Measurements from ENCODE around the gene PRDM4.
"Not testable (repeated sequence)": the region's sequence is repeated elsewhere in the genome, so short reads cannot be mapped to it uniquely, and the experiment has no call there.

Gene PRDM4

GRCh38 chr12:107715780-107716179, 45.2 kb downstream of the PRDM4 start:
- no peaks in the 10 kb centered on the region for H3K27me3 Mint-ChIP-seq
- peaks cover 30% of the 10 kb centered on the region for H3K36me3 Mint-ChIP-seq (ENCODE audit: insufficient read depth)
- ATAC-seq (replicated peaks; ENCODE audit: extremely low read depth, poor library complexity, severe bottlenecking) = no peak
- DNase-seq (ENCODE audit: low spot score in 2 of 2) = no peak
- no peak overlapping the region for H3K4me3 Mint-ChIP-seq
- H3K27ac Mint-ChIP-seq (ENCODE audit: low read depth) = no peak overlapping the region
- no peaks in the 10 kb centered on the region for H3K9me3 Mint-ChIP-seq
- no peaks in the 10 kb centered on the region for H3K4me1 Mint-ChIP-seq

- not testable (repeated sequence) for DNase-seq (ENCODE audit: low spot score in 2 of 2); H3K27ac Mint-ChIP-seq (ENCODE audit: low read depth); ATAC-seq (replicated peaks; ENCODE audit: extremely low read depth, poor library complexity, severe bottlenecking); H3K27me3 Mint-ChIP-seq; H3K9me3 Mint-ChIP-seq; H3K4me3 Mint-ChIP-seq
- H3K36me3 Mint-ChIP-seq (ENCODE audit: insufficient read depth) = peaks cover 77% of the 10 kb centered on the region
- H3K4me1 Mint-ChIP-seq = peaks cover 12% of the 10 kb centered on the region
These were observed 55.4 kb downstream of the PRDM4 start for GRCh38 chr12:107705522-107705921.

DNA sequence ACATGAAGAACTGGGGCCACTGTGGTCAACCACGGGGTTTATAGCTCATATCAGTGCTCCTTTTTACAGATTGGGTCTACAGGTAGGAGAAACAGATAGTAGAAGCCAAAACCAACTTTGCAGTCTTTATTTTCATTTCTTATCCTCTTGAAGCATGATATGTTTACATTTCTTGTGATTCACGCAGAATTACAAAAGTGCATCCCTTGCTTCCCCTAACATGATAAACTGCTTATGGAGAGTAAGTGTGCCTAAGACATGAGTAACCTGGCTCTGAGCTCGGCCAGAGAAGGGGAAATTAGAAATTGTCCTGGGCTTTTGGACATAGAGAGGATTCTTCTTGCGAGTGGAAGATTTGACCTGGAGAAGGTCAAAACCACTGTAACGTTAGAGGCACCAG, 56.9 kb downstream of the PRDM4 start:
- no peak overlapping the region for H3K4me3 Mint-ChIP-seq
- ATAC-seq (replicated peaks; ENCODE audit: extremely low read depth, poor library complexity, severe bottlenecking) (no peak), DNase-seq (ENCODE audit: low spot score in 2 of 2) (no peak)
- H3K4me1 Mint-ChIP-seq = peaks cover 12% of the 10 kb centered on the region
- H3K27me3 Mint-ChIP-seq = no peaks in the 10 kb centered on the region
- H3K9me3 Mint-ChIP-seq = no peaks in the 10 kb centered on the region
- H3K36me3 Mint-ChIP-seq (ENCODE audit: insufficient read depth) = peaks cover 75% of the 10 kb centered on the region
- H3K27ac Mint-ChIP-seq (ENCODE audit: low read depth) = no peak overlapping the region

DNA sequence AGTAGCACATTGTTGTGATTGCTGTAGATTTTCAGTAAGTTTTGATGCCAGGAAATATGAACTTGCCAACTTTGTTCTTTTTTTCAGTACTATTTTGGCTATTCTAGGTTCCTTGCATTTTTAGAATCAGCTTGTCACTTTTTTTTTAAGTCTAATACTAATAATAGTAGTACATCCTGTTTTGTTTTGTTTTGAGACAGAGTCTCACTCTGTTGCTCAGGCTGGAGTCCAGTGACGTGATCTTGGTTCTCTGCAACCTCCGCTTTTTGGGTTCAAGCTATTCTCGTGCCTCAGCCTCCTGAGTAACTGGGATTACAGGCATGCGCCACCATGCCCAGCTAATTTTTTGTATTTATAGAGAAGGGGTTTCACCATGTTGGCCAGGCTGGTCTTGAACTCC, 58.8 kb downstream of the PRDM4 start:
- Mint-ChIP-seq H3K9me3 (no peaks in the 10 kb centered on the region), H3K27ac (ENCODE audit: low read depth) (no peak overlapping the region), H3K27me3 (no peaks in the 10 kb centered on the region), H3K4me3 (no peak overlapping the region), H3K36me3 (ENCODE audit: insufficient read depth) (peaks cover 78% of the 10 kb centered on the region), H3K4me1 (peaks cover 6% of the 10 kb centered on the region)
- ATAC-seq (replicated peaks; ENCODE audit: extremely low read depth, poor library complexity, severe bottlenecking) = no peak
- DNase-seq (ENCODE audit: low spot score in 2 of 2) = no peak

GRCh38 chr12:107695772-107696171, 65.2 kb downstream of the PRDM4 start:
- DNase-seq (ENCODE audit: low spot score in 2 of 2); ATAC-seq (replicated peaks; ENCODE audit: extremely low read depth, poor library complexity, severe bottlenecking); H3K9me3 Mint-ChIP-seq; H3K27ac Mint-ChIP-seq (ENCODE audit: low read depth); H3K4me3 Mint-ChIP-seq; H3K4me1 Mint-ChIP-seq; H3K27me3 Mint-ChIP-seq: not testable (repeated sequence)
- H3K36me3 Mint-ChIP-seq (ENCODE audit: insufficient read depth) = peaks cover 64% of the 10 kb centered on the region

GRCh38 chr12:107685360-107686248, 75.3 kb downstream of the PRDM4 start, which contains the start of gene PWP1:
Gene PWP1, plus strand, starts transcription at chr12:107685799. Its CDS starts 101 bp downstream, at chr12:107685900.
- H3K4me3 Mint-ChIP-seq = peak within 1 kb of the TSS; percentile 98
- peak; percentile 92 to 93 for DNase-seq (ENCODE audit: low spot score in 2 of 2)
- ATAC-seq (replicated peaks; ENCODE audit: extremely low read depth, poor library complexity, severe bottlenecking) = peak; percentile 87
- H3K36me3 Mint-ChIP-seq (ENCODE audit: insufficient read depth) = peaks cover 27% of the 10 kb centered on the region
- no peaks in the 10 kb centered on the region for H3K9me3 Mint-ChIP-seq
- peaks cover 33% of the 10 kb centered on the region for H3K4me1 Mint-ChIP-seq
- peak within 1 kb of the TSS; percentile 96 for H3K27ac Mint-ChIP-seq (ENCODE audit: low read depth)
- H3K27me3 Mint-ChIP-seq = no peaks in the 10 kb centered on the region

DNA sequence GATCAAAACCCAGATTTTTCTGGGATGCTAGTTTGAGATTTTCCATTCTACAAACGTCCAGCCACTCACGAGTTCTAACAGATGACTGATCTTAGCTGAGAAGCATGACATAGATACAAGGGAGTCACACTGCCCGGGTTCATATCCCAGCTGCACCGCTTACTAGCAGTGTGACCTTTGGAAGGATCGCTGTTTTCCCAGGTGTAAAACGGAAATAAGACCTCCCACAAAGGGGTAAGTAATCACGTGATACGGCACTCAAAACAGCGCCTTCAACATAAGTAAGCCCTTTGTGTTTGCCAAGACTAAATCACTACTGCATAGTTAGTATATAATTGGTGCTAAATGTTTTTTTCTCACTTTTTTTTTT, 76.0 kb downstream of the PRDM4 start:
- Mint-ChIP-seq H3K36me3 (ENCODE audit: insufficient read depth) (peaks cover 23% of the 10 kb centered on the region), H3K4me3 (peak overlapping the region; percentile 98), H3K9me3 (no peaks in the 10 kb centered on the region), H3K27ac (ENCODE audit: low read depth) (peak overlapping the region; percentile 96), H3K27me3 (no peaks in the 10 kb centered on the region), H3K4me1 (peaks cover 33% of the 10 kb centered on the region)
- no peak for ATAC-seq (replicated peaks; ENCODE audit: extremely low read depth, poor library complexity, severe bottlenecking)
- DNase-seq (ENCODE audit: low spot score in 2 of 2) = no peak

- H3K9me3 Mint-ChIP-seq = no peaks in the 10 kb centered on the region
- DNase-seq (ENCODE audit: low spot score in 2 of 2) (no peak), ATAC-seq (replicated peaks; ENCODE audit: extremely low read depth, poor library complexity, severe bottlenecking) (no peak)
- H3K4me1 Mint-ChIP-seq = peaks cover 33% of the 10 kb centered on the region
- H3K36me3 Mint-ChIP-seq (ENCODE audit: insufficient read depth) = peaks cover 17% of the 10 kb centered on the region
- H3K27ac Mint-ChIP-seq (ENCODE audit: low read depth) = peak overlapping the region; percentile 96
- no peaks in the 10 kb centered on the region for H3K27me3 Mint-ChIP-seq
- H3K4me3 Mint-ChIP-seq = peak overlapping the region; percentile 98
These were observed 76.7 kb downstream of the PRDM4 start for GRCh38 chr12:107684029-107684795.

Measured in central memory CD8-positive, alpha-beta T cell (primary cell).